ENCODE measurements around the gene TICAM2. TPM values are rescaled to one million over a fixed set of nuclear protein-coding genes. Genes with fewer than 3 reads are reported as not detected.

The TICAM2 gene
- total and polyA plus RNA-seq, 10 of the 15 experiments (the other 5 are each of a cell fraction or from before 2014, with no cell fraction given), result 0.14 to 7.0 (median 2.9) TPM

DNA sequence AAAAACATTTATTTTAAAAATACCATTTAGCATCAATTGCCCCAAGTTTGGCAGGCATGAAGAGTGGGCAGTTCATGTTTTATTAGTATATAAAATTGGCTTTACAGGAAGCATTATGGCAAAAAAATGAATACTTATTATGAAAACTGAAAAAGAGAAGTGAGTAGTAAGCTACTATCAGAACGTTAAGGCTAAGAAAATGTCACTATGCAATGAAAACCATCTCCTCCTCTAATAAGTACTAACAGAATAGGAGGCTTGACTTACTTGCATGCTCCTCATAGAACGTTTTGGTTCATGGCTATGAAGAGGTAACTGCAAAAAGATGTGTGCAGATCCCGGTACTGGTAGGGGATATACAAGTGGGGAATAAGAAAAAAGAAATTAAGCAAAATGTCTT, 23.6 kb downstream of the TICAM2 start (continued):
- TF ChIP-seq, protein P1, sequence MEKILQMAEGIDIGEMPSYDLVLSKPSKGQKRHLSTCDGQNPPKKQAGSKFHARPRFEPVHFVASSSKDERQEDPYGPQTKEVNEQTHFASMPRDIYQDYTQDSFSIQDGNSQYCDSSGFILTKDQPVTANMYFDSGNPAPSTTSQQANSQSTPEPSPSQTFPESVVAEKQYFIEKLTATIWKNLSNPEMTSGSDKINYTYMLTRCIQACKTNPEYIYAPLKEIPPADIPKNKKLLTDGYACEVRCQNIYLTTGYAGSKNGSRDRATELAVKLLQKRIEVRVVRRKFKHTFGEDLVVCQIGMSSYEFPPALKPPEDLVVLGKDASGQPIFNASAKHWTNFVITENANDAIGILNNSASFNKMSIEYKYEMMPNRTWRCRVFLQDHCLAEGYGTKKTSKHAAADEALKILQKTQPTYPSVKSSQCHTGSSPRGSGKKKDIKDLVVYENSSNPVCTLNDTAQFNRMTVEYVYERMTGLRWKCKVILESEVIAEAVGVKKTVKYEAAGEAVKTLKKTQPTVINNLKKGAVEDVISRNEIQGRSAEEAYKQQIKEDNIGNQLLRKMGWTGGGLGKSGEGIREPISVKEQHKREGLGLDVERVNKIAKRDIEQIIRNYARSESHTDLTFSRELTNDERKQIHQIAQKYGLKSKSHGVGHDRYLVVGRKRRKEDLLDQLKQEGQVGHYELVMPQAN (conservative IDR thresholded peaks at IDR 0.05), result no peak
- TF ChIP-seq, protein P2, sequence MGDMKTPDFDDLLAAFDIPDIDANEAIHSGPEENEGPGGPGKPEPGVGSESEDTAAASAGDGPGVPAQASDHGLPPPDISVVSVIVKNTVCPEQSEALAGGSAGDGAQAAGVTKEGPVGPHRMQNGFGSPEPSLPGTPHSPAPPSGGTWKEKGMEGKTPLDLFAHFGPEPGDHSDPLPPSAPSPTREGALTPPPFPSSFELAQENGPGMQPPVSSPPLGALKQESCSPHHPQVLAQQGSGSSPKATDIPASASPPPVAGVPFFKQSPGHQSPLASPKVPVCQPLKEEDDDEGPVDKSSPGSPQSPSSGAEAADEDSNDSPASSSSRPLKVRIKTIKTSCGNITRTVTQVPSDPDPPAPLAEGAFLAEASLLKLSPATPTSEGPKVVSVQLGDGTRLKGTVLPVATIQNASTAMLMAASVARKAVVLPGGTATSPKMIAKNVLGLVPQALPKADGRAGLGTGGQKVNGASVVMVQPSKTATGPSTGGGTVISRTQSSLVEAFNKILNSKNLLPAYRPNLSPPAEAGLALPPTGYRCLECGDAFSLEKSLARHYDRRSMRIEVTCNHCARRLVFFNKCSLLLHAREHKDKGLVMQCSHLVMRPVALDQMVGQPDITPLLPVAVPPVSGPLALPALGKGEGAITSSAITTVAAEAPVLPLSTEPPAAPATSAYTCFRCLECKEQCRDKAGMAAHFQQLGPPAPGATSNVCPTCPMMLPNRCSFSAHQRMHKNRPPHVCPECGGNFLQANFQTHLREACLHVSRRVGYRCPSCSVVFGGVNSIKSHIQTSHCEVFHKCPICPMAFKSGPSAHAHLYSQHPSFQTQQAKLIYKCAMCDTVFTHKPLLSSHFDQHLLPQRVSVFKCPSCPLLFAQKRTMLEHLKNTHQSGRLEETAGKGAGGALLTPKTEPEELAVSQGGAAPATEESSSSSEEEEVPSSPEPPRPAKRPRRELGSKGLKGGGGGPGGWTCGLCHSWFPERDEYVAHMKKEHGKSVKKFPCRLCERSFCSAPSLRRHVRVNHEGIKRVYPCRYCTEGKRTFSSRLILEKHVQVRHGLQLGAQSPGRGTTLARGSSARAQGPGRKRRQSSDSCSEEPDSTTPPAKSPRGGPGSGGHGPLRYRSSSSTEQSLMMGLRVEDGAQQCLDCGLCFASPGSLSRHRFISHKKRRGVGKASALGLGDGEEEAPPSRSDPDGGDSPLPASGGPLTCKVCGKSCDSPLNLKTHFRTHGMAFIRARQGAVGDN (IDR thresholded peaks at IDR 0.05), result no peak
- TF ChIP-seq, protein P3, sequence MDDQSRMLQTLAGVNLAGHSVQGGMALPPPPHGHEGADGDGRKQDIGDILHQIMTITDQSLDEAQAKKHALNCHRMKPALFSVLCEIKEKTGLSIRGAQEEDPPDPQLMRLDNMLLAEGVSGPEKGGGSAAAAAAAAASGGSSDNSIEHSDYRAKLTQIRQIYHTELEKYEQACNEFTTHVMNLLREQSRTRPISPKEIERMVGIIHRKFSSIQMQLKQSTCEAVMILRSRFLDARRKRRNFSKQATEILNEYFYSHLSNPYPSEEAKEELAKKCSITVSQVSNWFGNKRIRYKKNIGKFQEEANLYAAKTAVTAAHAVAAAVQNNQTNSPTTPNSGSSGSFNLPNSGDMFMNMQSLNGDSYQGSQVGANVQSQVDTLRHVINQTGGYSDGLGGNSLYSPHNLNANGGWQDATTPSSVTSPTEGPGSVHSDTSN (IDR thresholded peaks at IDR 0.05; ENCODE audit: insufficient replicate concordance, low read depth, low read length), result no peak
- no peak for TF ChIP-seq KLF5 (IDR thresholded peaks at IDR 0.05; ENCODE audit: partially characterized antibody)

All from GM12878 (cell line).